Lung microvascular endothelial cell (primary cell): Measurements from ENCODE around the gene RHOT1. TPM values are rescaled to one million over a fixed set of nuclear protein-coding genes. Genes with fewer than 3 reads are reported as not detected.
"Not testable (repeated sequence)": the region's sequence is repeated elsewhere in the genome, so short reads cannot be mapped to it uniquely, and the experiment has no call there.

Experiments
- DNase-seq, 2 donors: peaks; one replicate each; pipeline versions ENCODE4 v3.0.0 to v3.0.0-alpha.2; 2010; ENCODE audit warnings: low read depth in 2 of 2
- total RNA-seq: library from RNA; depleted of rRNA; stranded (reverse); fragments of >200 nt; gene quantifications from 2 replicates; pipeline ENCODE4 v1.2.1, GENCODE V29; 2014

The RHOT1 gene
- total RNA-seq, 1 donor from 2014 or later: 30.8 TPM

DNA sequence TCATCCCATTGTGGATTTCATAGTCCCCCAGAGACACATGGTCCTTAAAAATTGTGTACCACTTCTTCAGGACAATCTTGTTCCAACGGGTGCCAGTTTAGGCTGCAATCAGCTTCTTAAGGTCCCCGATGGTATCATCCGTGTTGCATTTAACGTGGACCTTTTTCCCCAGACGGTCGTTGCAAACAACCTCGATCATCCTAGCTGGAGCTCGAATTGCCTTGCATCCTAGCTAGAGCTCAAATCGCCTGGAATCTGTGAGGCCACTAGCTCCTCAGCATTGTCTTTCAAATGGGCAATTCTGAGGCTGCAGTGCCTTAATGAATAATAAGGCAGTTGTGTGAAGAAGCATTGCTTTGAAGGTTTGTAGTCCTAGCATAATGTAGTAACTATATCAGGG is 85.6 kb downstream of the RHOT1 start:
- no peak for DNase-seq

DNA sequence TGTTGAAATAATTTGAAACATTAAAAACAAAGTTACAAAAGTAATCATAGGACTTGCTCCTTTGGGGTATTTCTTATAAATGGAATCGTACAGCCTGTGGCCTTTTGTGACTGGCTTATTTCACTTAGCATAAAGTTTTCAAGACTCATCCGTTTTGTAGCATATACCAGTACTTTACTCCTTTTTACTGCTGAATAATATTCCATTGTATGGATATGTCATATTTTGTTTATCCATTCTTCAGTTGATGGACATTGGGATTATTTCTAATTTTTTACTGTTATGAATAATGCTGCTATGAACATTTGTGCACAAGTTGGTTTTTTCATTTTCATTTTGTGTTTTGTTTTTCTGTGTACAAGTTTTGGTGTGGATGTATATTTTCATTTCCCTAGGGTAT is 93.3 kb downstream of the RHOT1 start:
- no peak for DNase-seq

DNA sequence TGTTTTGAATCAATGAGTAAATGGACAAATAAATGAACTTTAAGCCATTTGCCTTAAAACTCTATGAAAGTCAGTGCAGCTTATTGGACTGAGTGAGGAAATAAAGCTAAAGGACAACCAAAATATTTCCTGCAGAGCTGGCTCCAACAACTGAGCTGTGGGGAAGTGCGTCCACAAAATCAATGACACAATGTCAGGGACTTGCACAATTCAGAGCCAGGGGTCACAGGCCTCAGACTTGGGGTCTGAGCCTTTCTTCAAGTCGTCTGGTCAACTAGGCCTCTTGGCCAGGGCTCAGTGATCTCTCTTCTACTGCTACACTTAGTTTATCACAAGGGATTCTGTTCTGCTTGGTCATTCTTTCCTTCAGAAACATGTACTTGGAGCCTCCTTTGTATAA is 97.2 kb downstream of the RHOT1 start:
- no peak for DNase-seq

DNA sequence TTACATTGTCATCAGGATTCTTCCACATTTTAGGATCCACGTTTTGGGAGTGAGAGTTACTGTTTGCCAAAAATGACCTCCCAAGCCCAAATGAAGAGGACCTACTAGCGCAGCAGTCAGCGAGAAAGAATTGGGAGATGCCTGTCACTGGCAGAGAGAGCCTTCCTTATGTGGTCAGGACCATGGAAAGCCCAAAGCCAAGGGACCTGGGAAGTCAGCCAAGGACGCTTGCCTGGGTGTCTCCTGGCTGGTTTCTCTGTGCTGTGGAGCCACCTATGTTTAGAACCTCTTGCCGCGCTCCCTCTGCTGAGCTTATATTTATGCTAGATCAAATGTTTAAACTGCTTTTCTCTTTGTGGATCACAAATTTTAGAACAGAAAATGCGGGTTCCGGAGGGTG is 98.4 kb downstream of the RHOT1 start:
- no peak for DNase-seq

DNA sequence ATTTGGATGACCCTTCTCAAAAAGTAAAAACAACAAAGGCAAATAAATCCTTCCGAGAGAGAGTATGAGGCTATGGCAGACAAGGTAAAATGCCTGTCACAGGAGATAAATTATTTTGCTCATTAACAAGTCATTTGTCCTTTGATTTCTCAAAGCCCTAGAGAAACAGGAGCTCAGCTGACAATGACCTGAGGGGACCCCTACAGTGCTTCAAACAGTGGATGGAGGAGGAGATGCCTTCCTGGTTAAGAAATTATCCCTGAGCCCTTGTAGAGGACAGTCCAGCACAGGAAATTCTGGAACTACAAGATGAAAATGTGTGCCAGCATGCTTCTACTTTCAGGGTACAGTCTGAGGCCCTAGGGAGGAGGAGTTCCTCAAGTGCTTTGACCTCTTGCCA is 99.3 kb downstream of the RHOT1 start:
- DNase-seq: no peak

DNA sequence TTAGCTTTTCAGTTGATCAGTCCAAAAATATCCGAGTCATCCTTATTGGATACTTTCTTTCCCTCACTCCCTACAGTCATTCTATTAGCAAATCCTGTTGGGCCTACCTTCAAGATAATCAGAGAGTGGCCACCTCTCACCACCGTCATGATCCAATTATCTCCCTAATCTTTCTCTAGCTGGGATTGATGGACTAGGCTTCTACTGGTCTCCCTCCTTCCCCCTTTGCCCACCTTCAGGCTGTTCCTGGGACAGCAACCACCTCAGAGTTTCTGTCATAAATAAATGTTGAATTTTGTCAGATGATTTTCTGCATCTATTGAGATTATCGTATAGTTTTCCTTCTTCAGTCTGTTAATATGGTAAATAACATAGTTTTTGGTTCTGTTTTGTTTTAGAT is 107.2 kb downstream of the RHOT1 start:
- no peak for DNase-seq

DNA sequence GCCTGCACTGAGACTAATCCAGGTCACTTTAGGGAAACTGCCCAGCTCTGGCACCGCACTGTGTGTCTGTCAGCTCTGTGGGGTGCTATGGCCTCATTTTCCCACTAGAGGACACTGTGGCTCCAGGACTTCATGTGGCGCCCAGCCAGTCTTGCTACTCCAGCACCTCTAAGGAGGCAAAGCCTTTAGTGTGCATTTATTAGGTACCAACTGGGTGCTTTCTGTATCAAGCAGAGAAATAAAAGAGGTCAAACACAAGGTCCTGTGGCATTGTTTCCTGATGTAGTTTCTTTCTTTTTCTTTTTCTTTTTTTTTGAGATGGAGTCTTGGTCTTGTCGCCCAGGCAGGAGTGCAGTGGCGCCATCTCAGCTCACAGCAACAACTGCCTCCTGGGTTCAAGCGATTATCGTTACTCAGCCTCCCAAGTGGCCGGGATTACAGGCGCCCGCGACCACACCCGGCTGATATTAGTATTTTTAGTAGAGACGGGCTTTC is 110.9 kb downstream of the RHOT1 start:
- DNase-seq: peak; percentile 75 to 81

DNA sequence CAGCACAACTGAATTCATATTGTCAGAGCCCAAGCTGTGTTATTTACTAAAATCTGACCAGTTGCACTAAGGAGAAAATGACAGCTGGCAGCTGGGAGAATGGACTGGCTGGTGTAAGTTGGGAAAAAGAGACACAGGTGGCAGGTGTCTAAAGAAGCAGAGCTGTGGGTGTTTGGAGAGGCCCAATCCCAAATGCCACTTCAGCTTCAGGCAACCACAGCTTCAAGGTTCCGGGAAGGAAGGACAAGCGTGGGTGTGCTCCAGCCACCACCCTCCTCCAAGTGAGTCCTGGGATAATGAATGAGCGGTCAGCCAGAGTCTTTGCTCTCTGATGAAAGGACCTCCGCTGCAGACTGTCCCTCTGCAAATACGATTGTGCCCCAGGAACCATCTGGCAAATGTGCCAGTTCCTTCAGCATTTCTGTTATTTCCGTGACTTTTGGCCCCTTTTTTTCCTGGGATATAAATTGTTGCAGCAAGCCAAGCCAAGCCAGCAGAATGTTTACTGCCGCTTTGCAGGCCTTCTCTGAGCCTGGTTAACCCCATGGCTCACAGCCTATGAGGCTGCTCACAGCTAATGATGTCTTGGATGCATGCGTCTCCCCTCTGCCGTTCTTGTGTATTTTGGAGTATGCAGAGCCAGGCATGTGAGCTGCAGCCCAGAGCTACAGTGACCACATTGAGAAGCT is 113.9 kb downstream of the RHOT1 start:
- no peak for DNase-seq

DNA sequence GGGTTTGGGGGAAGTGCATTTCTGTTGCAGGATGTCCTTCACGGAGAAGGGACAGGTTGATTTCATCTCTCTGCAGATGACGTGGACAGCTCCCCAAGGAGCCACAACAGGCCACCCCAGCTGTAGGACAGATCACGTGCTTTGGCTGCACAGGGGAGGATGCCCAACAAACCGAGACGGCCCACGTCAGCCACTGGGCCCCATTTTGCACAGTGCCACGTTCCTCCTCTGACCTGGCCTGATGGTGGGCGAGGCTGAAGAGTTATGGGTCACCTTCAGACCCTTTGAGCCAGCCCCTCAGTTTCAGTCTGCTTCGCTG is 114.4 kb downstream of the RHOT1 start:
- no peak for DNase-seq

DNA sequence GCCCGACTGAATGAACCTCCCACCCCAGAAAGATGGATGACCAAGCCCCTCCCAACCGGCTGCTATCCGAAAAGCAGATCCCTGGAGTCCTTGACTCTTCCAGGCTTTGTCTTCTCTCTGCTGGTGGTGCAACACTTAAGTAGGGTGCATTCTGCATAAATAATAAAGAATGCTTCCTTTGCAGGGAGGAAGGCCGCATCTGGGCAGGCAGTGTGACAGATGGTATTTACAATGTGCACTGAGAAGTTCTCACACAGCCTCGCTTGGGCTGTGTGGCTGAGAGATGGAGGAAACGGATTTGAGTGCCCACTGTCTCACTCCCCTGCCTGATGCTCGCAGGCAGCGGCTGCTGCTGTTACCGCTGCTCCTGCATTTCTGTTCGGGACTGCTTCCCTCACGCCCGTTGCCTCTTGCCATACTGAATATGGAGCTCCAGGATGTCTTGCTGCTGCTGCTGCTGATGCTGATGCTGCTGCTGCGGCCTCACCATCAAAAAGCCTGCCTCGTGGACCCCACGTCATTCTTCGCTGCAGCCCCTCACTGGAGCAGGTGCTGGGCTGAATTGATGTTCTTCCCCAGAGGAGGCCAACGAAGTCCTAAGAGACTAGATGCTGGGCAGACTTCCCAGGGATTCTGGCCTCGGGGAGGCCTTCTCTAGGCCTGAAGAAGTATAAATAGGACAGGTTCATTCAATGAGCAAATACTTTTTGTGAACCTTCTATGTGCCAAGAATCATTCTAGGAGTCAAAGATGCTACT is 116.3 kb downstream of the RHOT1 start:
- DNase-seq: no peak

DNA sequence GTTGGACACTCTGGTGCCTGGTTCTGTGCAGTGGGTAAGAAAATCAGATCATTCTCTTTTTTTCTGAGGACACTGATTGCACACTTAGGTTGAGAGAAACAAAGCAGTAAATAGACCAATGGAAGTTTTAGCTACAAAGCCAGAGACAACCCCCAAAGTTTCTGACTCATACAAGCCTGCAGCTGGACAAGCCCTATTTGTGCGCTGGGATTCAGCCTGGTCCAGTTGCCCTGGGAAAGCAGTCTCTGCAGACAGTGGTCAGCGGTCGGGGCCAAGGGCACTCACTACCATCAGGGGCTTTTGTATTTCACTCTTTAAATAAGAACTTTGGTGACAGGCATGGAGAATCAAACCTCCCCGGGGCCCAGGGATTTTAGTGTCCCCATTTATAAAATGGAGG is 117.3 kb downstream of the RHOT1 start:
- DNase-seq: peak in 1 of 2 donors; percentile 47

DNA sequence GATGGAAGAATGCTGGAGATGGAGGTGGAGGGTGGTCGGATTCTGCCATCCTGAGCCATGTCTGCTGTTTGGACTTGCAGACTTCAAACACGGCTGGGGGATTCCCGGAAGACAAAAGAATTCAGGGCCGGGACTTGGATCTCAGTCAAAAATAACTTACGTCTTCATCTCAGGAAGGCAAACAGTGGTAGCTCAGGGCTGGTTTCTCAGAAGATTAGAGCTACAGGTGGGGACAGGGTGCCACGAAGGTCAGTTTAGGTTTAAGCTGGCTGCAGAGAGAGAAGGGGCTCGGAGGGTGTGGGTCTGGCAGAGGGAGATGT is 119.1 kb downstream of the RHOT1 start:
- no peak for DNase-seq

DNA sequence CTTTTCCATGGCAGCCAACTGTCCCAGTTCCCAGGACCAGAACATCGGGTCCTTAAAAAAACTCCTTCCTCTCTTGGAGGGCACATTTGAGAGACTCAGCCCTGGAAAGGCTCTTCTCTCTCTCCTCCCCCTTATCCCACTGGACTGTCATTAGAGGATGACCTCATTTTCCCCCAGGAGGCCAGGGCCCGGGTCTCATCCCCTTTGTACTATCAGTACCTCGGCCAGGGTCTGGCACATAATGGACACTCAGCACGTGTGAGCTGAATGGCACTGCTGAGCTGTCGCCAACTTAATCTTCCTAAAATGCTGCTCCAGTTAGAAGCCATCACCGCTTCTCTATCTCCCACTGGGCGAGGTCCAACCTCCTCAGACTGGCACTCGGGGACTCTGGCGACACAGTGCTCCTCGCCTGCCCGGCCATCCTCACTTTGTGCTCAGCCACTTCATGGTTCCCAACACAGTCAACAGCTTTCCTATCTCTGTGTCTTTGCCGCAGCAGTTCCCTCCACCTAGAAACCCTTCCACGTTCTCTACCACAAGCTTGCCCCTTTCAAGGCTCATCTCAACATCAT is 119.7 kb downstream of the RHOT1 start:
- DNase-seq: no peak

DNA sequence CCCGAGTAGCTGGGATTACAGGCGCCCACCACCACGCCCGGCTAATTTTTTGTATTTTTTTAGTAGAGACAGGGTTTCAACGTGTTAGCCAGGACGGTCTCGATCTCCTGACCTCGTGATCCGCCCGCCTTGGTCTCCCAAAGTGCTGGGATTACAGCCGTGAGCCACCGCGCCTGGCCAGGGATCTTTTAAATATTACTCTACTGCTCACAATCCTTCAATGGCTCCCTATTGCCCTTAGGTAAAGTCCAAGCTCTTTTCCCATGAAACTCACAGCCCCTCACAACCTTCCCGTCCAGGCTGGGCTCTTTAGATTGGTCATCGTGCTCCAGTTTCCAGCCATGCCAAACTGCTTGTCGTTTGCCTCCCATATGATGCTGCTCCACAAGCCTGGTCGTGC is 121.2 kb downstream of the RHOT1 start:
- DNase-seq: not testable (repeated sequence)

DNA sequence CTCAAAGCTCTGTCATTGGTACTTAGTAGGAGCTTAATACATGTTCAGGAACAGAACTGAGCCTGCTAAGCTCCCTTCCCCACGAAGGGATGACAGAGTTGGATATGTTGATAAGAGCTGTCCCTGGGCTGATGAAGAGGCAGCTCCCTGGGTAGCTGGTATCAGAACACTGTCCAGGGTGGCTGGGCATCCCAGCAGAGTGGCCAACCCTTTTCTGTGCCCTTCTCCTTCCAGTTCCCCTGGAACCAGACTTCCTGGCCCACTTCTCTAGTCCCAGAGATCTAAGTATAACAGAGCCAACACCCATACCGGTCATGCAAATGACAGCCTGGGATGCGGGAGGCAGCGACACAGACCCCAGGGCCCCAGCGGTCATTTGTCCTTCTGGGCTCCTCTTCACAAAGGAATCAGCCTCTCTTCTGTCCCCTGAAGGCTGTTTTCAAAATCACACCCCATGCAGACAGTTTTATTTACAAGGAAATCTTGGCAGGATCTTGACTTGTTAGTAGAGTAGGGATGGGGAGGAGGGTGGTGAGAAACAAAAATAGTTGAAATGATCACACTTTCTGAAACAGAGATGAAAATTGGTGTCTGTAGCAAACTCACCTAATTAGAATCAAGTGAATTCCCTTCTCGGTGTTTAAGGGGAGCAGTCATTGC is 122.0 kb downstream of the RHOT1 start:
- DNase-seq: no peak

DNA sequence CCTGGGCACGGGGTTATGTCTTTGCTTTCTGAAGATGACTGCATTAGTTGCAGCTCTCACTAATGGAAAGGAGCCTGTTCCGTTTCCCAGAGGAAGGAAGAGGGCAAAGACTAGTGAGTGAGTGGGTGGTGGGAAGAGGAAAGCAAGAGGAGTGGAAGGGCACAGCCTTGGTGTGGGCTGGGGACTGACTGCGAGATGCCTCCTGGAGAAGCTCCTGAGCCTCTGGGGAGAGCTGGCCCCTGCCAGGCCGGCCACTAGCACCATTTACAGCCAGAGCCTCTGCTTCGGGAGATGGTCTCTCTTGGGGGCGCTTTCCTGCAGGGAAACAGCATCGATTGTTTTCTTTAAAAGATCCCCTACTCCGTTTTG is 122.5 kb downstream of the RHOT1 start:
- no peak for DNase-seq

DNA sequence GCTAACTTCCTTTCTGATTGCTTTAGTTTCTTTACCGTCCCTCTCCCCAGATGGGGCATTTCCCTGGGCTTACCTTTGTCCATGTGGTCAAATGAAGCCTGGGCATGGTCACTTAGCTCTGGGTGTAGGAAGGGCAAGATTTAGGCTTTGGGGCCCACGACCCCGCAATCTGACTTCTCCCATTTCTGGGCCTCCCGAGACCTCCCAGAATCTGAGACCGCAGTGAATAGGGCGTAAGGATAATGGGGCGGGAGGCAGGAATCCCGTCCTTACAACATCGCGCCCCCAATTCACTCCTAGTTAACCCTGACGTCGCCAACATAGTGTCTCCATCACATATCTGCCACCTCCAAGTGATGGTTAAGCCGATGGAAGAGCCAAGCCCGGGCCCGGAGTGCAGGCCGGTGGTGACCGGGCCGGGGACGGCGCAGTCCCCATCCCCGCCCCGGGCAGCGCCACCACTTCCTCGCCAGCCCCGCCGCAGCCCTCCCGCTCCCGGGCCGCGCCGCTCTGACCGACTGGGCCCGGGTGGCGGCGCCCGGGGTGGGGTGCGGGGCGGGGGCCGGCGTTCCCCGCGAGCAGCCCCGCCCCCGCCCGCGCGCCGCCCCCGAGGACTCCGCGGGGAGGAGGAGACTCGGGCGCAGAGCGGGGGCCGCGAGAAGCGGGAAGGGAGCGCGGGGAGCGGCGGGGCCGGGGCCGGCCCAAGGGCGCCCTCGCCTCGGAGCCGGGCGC is 123.1 kb downstream of the RHOT1 start, which contains the start of gene RHBDL3:
Gene RHBDL3 (plus strand): TSS at position 641 of the 732 bp plus-strand sequence. CDS start 358 bp downstream, outside the sequence.
- DNase-seq: no peak

DNA sequence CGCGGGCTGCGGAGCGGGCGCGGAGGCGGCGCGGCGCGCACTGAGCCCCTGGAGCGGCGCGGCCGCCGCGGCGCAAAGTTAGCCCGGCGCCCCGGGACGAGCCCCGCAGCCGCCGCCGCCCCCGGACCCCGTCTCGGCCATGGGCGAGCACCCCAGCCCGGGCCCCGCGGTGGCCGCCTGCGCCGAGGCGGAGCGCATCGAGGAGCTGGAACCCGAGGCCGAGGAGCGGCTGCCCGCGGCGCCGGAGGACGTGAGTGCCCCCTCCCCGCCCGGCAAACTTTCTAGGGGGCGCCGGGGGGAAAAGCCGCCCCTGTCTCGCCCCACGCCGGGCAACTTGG is 123.7 kb downstream of the RHOT1 start:
- no peak for DNase-seq

DNA sequence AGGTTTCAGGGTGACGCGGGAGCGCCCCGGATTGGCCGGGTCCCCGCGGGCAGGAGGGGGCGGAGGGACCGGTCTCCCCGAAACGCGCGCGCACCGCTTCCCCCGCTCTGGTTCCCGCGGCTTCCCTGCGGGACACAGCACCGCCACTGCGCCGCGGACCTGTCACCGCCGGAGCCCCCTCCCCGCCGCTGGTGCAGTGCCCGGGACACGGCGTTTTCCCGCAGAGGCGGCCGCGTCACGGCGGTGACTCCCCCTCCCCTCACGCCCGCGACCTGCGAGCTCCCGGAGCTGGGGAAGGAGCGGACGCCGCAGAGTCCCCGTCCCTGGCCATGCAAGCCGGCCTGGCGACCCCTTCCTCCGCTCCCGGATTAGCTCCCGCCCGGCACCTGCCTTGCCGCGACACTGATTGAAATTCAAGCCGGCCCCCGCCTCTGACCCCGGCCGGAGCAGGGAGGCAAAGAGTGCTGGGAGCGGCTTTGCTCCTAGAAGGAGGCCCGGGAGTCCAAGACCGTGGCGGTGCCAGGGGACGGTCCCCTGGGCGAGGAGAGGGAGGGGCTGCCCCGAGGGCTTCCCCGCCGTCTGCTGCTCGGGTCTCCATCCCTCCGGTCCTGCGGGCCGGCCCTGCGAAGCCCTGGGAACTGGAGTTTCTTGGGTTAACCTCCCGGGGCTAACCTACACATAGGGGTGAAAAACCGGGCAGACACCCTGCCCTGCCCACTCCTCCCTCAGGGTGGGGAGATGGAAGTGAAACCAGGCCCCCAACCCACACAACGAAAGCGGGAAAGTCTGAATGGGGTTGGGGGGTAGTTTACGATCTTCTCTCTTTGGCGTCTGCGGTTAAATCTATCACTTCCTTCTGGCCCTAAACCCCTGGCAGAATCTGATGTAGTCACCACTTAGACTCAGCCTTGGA is 124.3 kb downstream of the RHOT1 start:
- no peak for DNase-seq

DNA sequence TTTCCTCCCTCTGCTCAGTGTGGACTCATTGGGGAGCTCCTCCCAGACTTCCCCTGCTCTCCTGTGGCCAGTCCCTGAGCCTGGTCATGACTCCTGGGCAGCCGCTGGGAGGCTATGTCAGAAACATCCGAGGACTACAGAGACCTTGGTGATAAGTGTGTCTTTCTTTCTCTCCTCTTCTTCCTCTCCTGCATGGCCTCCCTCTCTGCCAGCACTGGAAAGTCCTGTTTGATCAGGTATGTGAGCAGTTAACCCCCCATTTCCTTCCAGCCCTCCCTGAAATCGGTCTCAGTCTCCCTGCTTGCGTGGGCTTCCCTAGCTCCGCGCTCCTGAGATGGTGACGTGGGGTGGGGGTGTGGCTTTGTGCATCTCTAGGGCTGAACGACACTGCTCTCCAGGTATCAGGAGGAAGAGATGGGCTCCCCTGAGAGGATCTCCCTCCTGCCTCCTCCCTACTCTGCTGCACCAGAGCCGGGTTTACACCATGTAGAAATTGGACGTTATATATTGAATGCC is 125.4 kb downstream of the RHOT1 start:
- no peak for DNase-seq
